ENCODE measurements around the gene RABGAP1L.

DNA sequence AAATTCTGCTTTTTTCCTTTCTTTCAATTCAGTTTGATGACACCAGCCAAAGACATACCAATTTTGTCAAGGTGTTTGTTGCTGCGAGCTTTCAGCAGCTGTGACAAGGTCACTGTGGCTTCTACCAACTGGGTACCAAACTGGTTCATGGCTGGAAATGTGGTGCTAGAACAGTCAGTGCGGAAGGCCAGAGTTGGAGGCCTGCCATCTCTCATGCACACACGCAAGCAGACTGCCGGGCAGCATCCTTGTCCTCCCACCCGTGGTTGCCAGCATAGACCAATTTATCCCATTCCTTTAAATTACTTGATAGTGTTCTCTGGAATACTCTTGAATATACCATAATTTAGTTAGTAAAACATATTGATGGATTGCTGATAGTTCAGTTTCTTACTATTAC is 208.6 kb downstream of the RABGAP1L start:
- no peak for TF ChIP-seq POLR2A (IDR thresholded peaks at IDR 0.05)
- TF ChIP-seq, protein P1, sequence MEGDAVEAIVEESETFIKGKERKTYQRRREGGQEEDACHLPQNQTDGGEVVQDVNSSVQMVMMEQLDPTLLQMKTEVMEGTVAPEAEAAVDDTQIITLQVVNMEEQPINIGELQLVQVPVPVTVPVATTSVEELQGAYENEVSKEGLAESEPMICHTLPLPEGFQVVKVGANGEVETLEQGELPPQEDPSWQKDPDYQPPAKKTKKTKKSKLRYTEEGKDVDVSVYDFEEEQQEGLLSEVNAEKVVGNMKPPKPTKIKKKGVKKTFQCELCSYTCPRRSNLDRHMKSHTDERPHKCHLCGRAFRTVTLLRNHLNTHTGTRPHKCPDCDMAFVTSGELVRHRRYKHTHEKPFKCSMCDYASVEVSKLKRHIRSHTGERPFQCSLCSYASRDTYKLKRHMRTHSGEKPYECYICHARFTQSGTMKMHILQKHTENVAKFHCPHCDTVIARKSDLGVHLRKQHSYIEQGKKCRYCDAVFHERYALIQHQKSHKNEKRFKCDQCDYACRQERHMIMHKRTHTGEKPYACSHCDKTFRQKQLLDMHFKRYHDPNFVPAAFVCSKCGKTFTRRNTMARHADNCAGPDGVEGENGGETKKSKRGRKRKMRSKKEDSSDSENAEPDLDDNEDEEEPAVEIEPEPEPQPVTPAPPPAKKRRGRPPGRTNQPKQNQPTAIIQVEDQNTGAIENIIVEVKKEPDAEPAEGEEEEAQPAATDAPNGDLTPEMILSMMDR (IDR thresholded peaks at IDR 0.05) = no peak
